ENCODE data around the gene PBX2. TPM values are rescaled to one million over a fixed set of nuclear protein-coding genes. Genes with fewer than 3 reads are reported as not detected.

PBX2 gene
- total RNA-seq, 1 experiment from 2014 or later = 176 TPM

DNA sequence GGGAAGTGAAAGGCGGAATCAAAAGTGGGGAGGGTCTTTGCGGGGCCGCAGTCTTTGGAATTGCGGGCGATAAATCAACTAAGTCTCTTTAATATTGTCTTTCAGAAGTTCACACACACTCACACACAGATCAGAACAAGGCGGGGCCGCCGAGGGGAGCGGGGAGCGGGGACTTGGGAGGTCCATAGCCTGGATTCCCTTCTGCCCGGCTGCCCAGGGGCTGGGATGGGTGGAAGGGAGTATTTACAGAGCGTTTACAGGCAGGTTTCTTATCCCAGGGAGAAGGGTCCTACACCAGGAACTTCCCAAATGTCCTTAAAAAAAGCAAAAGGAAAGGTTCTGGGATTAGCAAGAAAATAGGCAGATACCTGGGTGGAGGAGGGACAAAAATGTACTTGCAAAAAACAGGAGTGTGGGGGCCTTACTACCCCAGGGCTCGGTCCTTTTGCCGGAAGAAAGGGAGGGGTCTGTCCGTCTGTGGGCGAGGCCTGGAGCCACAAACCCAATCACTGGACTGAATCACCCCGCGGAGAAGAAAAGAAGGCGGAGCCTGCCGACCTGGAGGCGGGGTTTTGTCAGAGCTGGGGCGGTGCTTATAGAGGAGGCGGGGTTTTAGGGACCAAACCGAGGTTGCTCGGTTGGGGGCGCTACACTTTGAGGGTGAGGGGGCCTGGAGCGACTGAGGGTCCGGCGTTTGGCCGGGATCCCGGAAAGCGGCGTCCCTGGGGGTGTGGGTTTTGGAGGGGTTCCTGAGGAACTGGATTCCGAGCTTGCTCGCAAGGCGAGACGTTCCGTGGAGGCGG lies 41.5 kb downstream of the PBX2 start:
- H3K27me3 Mint-ChIP-seq (ENCODE audit: low read depth) = peaks cover 4% of the 10 kb centered on the region
- peak overlapping the region in 1 of 3 experiments; percentile 60; a peak in 2 of 7 replicates for H3K27ac Mint-ChIP-seq
- H3K79me1 ChIP-seq (ENCODE audit: insufficient read depth, low read depth, low read length, poor library complexity, severe bottlenecking) = no peaks in the 10 kb centered on the region
- H3K14ac ChIP-seq (ENCODE audit: insufficient read depth, low read length) = no peak overlapping the region
- no peaks in the 10 kb centered on the region; a peak in 1 of 5 replicates for H3K9me3 Mint-ChIP-seq
- H2BK20ac ChIP-seq (ENCODE audit: low read depth, low read length, poor library complexity, severe bottlenecking) = no peak overlapping the region
- H3K4me1 Mint-ChIP-seq = peaks cover 39 to 62% of the 10 kb centered on the region in 2 experiments
- no peak overlapping the region for H3K23ac ChIP-seq (ENCODE audit: insufficient read length, low read depth, low read length)
- H3K23me2 ChIP-seq (ENCODE audit: insufficient read length, low read depth, low read length, poor library complexity, severe bottlenecking) = peaks cover 30% of the 10 kb centered on the region
- no peak overlapping the region for H4K8ac ChIP-seq (replicated peaks; ENCODE audit: insufficient read length, low read depth, low read length)
- TF ChIP-seq, protein P1, sequence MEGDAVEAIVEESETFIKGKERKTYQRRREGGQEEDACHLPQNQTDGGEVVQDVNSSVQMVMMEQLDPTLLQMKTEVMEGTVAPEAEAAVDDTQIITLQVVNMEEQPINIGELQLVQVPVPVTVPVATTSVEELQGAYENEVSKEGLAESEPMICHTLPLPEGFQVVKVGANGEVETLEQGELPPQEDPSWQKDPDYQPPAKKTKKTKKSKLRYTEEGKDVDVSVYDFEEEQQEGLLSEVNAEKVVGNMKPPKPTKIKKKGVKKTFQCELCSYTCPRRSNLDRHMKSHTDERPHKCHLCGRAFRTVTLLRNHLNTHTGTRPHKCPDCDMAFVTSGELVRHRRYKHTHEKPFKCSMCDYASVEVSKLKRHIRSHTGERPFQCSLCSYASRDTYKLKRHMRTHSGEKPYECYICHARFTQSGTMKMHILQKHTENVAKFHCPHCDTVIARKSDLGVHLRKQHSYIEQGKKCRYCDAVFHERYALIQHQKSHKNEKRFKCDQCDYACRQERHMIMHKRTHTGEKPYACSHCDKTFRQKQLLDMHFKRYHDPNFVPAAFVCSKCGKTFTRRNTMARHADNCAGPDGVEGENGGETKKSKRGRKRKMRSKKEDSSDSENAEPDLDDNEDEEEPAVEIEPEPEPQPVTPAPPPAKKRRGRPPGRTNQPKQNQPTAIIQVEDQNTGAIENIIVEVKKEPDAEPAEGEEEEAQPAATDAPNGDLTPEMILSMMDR (conservative IDR thresholded peaks at IDR 0.05) = no peak
- H3K36me3 Mint-ChIP-seq (ENCODE audit: insufficient read depth in 1 of 3, low read depth in 3 of 3) = peaks cover 0 to 8% (median 3%) of the 10 kb centered on the region in 3 experiments; a peak in 2 of 7 replicates
- no peaks in the 10 kb centered on the region for H4K20me1 ChIP-seq (ENCODE audit: control insufficient read depth, insufficient read depth, insufficient read length)
- H2AFZ ChIP-seq (ENCODE audit: low read length) = no peak overlapping the region
- H4K91ac ChIP-seq (ENCODE audit: insufficient read length, low read depth, low read length) = no peak overlapping the region
- peaks cover 9% of the 10 kb centered on the region for H3K4me1 ChIP-seq (ENCODE audit: insufficient read depth, low read length)
- H3T11ph ChIP-seq (ENCODE audit: low read length) = no peak overlapping the region
- DNase-seq = peak; percentile 91
- H3K4me3 Mint-ChIP-seq = peak overlapping the region in 1 of 2 experiments; percentile 30; a peak in 2 of 5 replicates
- no peak overlapping the region for H2BK15ac ChIP-seq (ENCODE audit: low read depth, low read length)
- no CpG with 5 or more reads among the region's 39 CpGs for WGBS (ENCODE audit: extremely low coverage, insufficient read length, low lambda C conversion rate)
- no peak overlapping the region for H2BK5ac ChIP-seq (ENCODE audit: insufficient read length, low read length)
- H3K27me3 ChIP-seq (ENCODE audit: insufficient read depth, low read length) = no peaks in the 10 kb centered on the region; the same call in 1 of the 2 replicates
- H3K4me2 ChIP-seq (ENCODE audit: insufficient read depth, insufficient read length, low read length) = peak overlapping the region; percentile 41
- H3K18ac ChIP-seq (ENCODE audit: insufficient read length, low read depth, low read length) = no peak overlapping the region
- H3K56ac ChIP-seq (ENCODE audit: insufficient read length, low read depth, low read length) = no peak overlapping the region
- no peak overlapping the region for H2BK12ac ChIP-seq (ENCODE audit: insufficient read length, low read depth, low read length)
- no peak overlapping the region for H2BK120ac ChIP-seq (ENCODE audit: low read depth, low read length, poor library complexity, severe bottlenecking)
- H3K27ac ChIP-seq (ENCODE audit: insufficient read length, low read depth, low read length) = no peak overlapping the region
- H3K9ac ChIP-seq (ENCODE audit: extremely low read depth, insufficient read length, low read length) = no peak overlapping the region
- H3K4ac ChIP-seq (ENCODE audit: low read depth, low read length) = no peak overlapping the region
- H2AK5ac ChIP-seq (ENCODE audit: insufficient read length, low read length) = no peak overlapping the region
- no peaks in the 10 kb centered on the region for H3K9me3 ChIP-seq (ENCODE audit: control insufficient read depth, low read depth, low read length)
- H4K5ac ChIP-seq (ENCODE audit: insufficient read length, low read depth, low read length) = no peak overlapping the region
- H3K79me2 ChIP-seq (ENCODE audit: insufficient read depth, low read length) = no peaks in the 10 kb centered on the region
